Activated T-helper 2 cell treated with anti-CD3 and anti-CD28 coated beads, Interferon-gamma antibody, Interleukin-2, Interleukin-4, amounts not matched to agents 10 μg/mL and 5 μg/mL and 100 μg/mL, durations not matched to agents 14 hours and 24 hours and 36 hours (primary cell): ENCODE measurements around the gene MCRS1. TPM values are rescaled to one million over a fixed set of nuclear protein-coding genes. Genes with fewer than 3 reads are reported as not detected.

Experiments used
- total RNA-seq: library from RNA; stranded (reverse); gene quantifications from 2 replicates; pipeline ENCODE4 v1.2.3, GENCODE V29; 2022

MCRS1 gene
- total RNA-seq, 1 donor from 2014 or later: 67.9 TPM

Other genes with a start within 250 kb of the MCRS1 start
- 58.3 and 59.3 TPM in 2 replicates for gene TROAP, start 244.9 kb downstream of the MCRS1 start, total RNA-seq
- not detected in 2 replicates for gene C1QL4, start 231.0 kb downstream of the MCRS1 start, total RNA-seq
- gene DNAJC22, start 221.3 kb downstream of the MCRS1 start, total RNA-seq: 0.09 TPM in 1 of 2 replicates, not detected in the other
- 17.9 and 19.3 TPM in 2 replicates for gene SPATS2, start 200.7 kb downstream of the MCRS1 start, total RNA-seq
- 2.1 and 2.9 TPM in 2 replicates for gene KCNH3, start 29.1 kb downstream of the MCRS1 start, total RNA-seq
- gene FAM186B, start 37.5 kb upstream of the MCRS1 start, total RNA-seq: 0.30 and 0.37 TPM in 2 replicates
- 10.1 and 13.3 TPM in 2 replicates for gene PRPF40B, start 55.4 kb upstream of the MCRS1 start, total RNA-seq
- 36.2 and 38.0 TPM in 2 replicates for gene FMNL3, start 139.3 kb upstream of the MCRS1 start, total RNA-seq
- 405 and 431 TPM in 2 replicates for gene TMBIM6, start 173.4 kb upstream of the MCRS1 start, total RNA-seq